ENCODE measurements around the gene RASGEF1B.

DNA sequence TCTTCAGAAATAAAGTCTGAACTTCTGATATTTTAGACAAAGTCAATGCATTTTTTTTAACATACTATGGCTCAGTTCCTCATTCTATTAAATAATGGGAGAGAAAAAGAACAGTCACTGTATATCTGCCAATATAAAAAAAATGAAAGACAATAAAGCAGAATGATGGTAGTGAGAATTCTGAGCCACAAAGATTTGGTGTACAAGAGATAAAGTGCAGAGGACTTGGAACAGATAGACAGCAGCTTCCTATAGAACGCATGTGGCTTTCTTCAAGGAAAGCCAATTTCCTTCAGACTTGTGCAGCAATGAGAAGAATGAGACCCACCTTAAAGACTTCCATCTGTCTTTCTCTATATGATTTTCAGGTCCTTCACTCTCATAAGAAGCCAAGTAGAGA lies 39.7 kb downstream of the RASGEF1B start:
- TF ChIP-seq, protein P1, sequence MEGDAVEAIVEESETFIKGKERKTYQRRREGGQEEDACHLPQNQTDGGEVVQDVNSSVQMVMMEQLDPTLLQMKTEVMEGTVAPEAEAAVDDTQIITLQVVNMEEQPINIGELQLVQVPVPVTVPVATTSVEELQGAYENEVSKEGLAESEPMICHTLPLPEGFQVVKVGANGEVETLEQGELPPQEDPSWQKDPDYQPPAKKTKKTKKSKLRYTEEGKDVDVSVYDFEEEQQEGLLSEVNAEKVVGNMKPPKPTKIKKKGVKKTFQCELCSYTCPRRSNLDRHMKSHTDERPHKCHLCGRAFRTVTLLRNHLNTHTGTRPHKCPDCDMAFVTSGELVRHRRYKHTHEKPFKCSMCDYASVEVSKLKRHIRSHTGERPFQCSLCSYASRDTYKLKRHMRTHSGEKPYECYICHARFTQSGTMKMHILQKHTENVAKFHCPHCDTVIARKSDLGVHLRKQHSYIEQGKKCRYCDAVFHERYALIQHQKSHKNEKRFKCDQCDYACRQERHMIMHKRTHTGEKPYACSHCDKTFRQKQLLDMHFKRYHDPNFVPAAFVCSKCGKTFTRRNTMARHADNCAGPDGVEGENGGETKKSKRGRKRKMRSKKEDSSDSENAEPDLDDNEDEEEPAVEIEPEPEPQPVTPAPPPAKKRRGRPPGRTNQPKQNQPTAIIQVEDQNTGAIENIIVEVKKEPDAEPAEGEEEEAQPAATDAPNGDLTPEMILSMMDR (IDR thresholded peaks at IDR 0.05), result no peak
- no peak for TF ChIP-seq POLR2A (IDR thresholded peaks at IDR 0.05)
